OCI-LY3 (cell line): ENCODE measurements around the gene ARHGAP12.
A peak's percentile ranks its signal among the peaks of the same experiment; 100 is the strongest.

ENCODE experiments used
- H2AFZ ChIP-seq: fragments of 200-600, 300-600 bp; shearing (Covaris generic); 2 replicates; pipeline ENCODE4 v1.6.0; 2014; ENCODE audit warnings: antibody characterized with exemption, low read depth, low read length
- H3K27ac ChIP-seq: fragments of 200-600, 300-600 bp; sonication (generic); 2 replicates; pipeline ENCODE4 v1.5.1; 2014; ENCODE audit warnings: mild to moderate bottlenecking, low read length, moderate library complexity, mixed read lengths
- H3K27me3 ChIP-seq: fragments of 200-600, 300-600 bp; sonication (generic); 2 replicates; pipeline ENCODE4 v1.6.1; 2014; ENCODE audit warnings: low read depth, low read length, mixed read lengths
- H3K36me3 ChIP-seq: fragments of 200-600, 300-600 bp; sonication (generic); replicated peaks from 2 replicates; pipeline ENCODE3; 2014; ENCODE audit warnings: low read depth, low read length, mixed read lengths
- H3K4me1 ChIP-seq: fragments of 300-600, 200-600 bp; sonication (generic); 2 replicates; pipeline ENCODE4 v1.6.1; 2014; ENCODE audit warnings: low read length, mixed read lengths
- H3K4me2 ChIP-seq: fragments of 200-600, 300-600 bp; sonication (generic); 2 replicates; pipeline ENCODE4 v1.6.1; 2014; ENCODE audit warnings: low read length, mixed read lengths
- H3K4me3 ChIP-seq: fragments of 300-600, 200-600 bp; sonication (generic); 2 replicates; pipeline ENCODE4 v1.5.1; 2014; ENCODE audit warnings: antibody characterized with exemption, mild to moderate bottlenecking, low read length, moderate library complexity
- H3K79me2 ChIP-seq: fragments of 300-600, 200-600 bp; shearing (Covaris generic); 2 replicates; pipeline ENCODE4 v1.6.1; 2014; ENCODE audit warnings: mild to moderate bottlenecking, low read length, mixed read lengths
- H3K9ac ChIP-seq: fragments of 300-600, 200-600 bp; shearing (Covaris generic); 2 replicates; pipeline ENCODE4 v1.6.0; 2014; ENCODE audit warnings: mild to moderate bottlenecking, low read length, moderate library complexity
- H3K9me3 ChIP-seq: fragments of 200-600, 300-600 bp; shearing (Covaris generic); 2 replicates; pipeline ENCODE4 v1.6.1; 2014; ENCODE audit warnings: low read length, mixed read lengths; ENCODE audit not compliant: insufficient read depth
- H4K20me1 ChIP-seq: fragments of 200-600, 300-600 bp; sonication (generic); 2 replicates; pipeline ENCODE4 v1.6.1; 2016; ENCODE audit warnings: low read length, mixed read lengths; ENCODE audit not compliant: insufficient read depth
- CTCF ChIP-seq: fragments of 200-600, 300-600 bp; sonication (generic); IDR thresholded peaks from 2 replicates; pipeline ENCODE4 v1.5.1; 2014; ENCODE audit warnings: antibody characterized with exemption, low read length, low read depth
- EZH2phosphoT487 ChIP-seq: fragments of 200-600 bp; shearing (Covaris generic); IDR thresholded peaks from 2 replicates; pipeline ENCODE4 v1.6.1; 2018; ENCODE audit warnings: antibody characterized with exemption, mixed run types, low read depth

ARHGAP12 gene

GRCh38 chr10:31867646-31868045 is 61.0 kb downstream of the ARHGAP12 start:
- Histone ChIP-seq H2AFZ (no peak overlapping the region), H4K20me1 (peaks cover 3% of the 10 kb centered on the region; the same call in 1 of the 2 replicates), H3K4me2 (no peak overlapping the region), H3K4me1 (peaks cover 8% of the 10 kb centered on the region), H3K36me3 (no peaks in the 10 kb centered on the region), H3K27me3 (no peaks in the 10 kb centered on the region), H3K4me3 (no peak overlapping the region), H3K9me3 (no peaks in the 10 kb centered on the region), H3K79me2 (no peaks in the 10 kb centered on the region), H3K9ac (no peak overlapping the region), H3K27ac (no peak overlapping the region)
- TF ChIP-seq EZH2phosphoT487 (no peak), CTCF (no peak)

GRCh38 chr10:31866118-31866670 is 62.4 kb downstream of the ARHGAP12 start:
- Histone ChIP-seq H3K4me2 (peak overlapping the region; percentile 56), H3K4me1 (peaks cover 12% of the 10 kb centered on the region), H3K9me3 (no peaks in the 10 kb centered on the region), H3K27me3 (no peaks in the 10 kb centered on the region), H3K27ac (no peak overlapping the region), H3K9ac (no peak overlapping the region), H3K79me2 (no peaks in the 10 kb centered on the region), H3K36me3 (no peaks in the 10 kb centered on the region), H4K20me1 (peaks cover 3% of the 10 kb centered on the region; the same call in 1 of the 2 replicates), H3K4me3 (no peak overlapping the region), H2AFZ (no peak overlapping the region)
- TF ChIP-seq CTCF = no peak

GRCh38 chr10:31864834-31865518 is 63.7 kb downstream of the ARHGAP12 start:
- no peak for TF ChIP-seq CTCF
- no peak for TF ChIP-seq EZH2phosphoT487
- Histone ChIP-seq H3K27me3 (no peaks in the 10 kb centered on the region), H3K79me2 (no peaks in the 10 kb centered on the region), H3K27ac (no peak overlapping the region), H4K20me1 (peaks cover 3% of the 10 kb centered on the region; the same call in 1 of the 2 replicates), H3K36me3 (no peaks in the 10 kb centered on the region), H3K4me2 (no peak overlapping the region), H3K9me3 (no peaks in the 10 kb centered on the region), H3K4me1 (peaks cover 12% of the 10 kb centered on the region), H2AFZ (no peak overlapping the region), H3K9ac (no peak overlapping the region), H3K4me3 (no peak overlapping the region)

GRCh38 chr10:31855033-31855432 is 73.6 kb downstream of the ARHGAP12 start:
- no peak overlapping the region for H3K4me2 ChIP-seq
- TF ChIP-seq CTCF (no peak), EZH2phosphoT487 (no peak)
- no peaks in the 10 kb centered on the region for H3K36me3 ChIP-seq
- no peaks in the 10 kb centered on the region for H4K20me1 ChIP-seq
- no peak overlapping the region for H3K27ac ChIP-seq
- no peaks in the 10 kb centered on the region for H3K79me2 ChIP-seq
- H3K4me3 ChIP-seq = no peak overlapping the region
- H3K9me3 ChIP-seq = no peaks in the 10 kb centered on the region
- H3K9ac ChIP-seq = no peak overlapping the region
- no peak overlapping the region for H2AFZ ChIP-seq
- H3K27me3 ChIP-seq = no peaks in the 10 kb centered on the region
- no peaks in the 10 kb centered on the region for H3K4me1 ChIP-seq
